ENCODE measurements around the gene DIRAS3.

DIRAS3 gene

GRCh38 chr1:68047659-68048026, 2.8 kb downstream of the DIRAS3 start:
- H3K4me3 ChIP-seq (ENCODE audit: low read depth, low read length) = no peak overlapping the region
- DNase-seq (ENCODE audit: low read depth, low spot score) = no peak
- in situ Hi-C loops (cut with HindIII; ENCODE audit: low sequenced_read_pairs) = no loop called here
- TF ChIP-seq, protein P1, sequence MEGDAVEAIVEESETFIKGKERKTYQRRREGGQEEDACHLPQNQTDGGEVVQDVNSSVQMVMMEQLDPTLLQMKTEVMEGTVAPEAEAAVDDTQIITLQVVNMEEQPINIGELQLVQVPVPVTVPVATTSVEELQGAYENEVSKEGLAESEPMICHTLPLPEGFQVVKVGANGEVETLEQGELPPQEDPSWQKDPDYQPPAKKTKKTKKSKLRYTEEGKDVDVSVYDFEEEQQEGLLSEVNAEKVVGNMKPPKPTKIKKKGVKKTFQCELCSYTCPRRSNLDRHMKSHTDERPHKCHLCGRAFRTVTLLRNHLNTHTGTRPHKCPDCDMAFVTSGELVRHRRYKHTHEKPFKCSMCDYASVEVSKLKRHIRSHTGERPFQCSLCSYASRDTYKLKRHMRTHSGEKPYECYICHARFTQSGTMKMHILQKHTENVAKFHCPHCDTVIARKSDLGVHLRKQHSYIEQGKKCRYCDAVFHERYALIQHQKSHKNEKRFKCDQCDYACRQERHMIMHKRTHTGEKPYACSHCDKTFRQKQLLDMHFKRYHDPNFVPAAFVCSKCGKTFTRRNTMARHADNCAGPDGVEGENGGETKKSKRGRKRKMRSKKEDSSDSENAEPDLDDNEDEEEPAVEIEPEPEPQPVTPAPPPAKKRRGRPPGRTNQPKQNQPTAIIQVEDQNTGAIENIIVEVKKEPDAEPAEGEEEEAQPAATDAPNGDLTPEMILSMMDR (IDR thresholded peaks at IDR 0.05; ENCODE audit: low read depth, low read length) = no peak

GRCh38 chr1:68046885-68047658, 3.4 kb downstream of the DIRAS3 start:
- in situ Hi-C loops (cut with HindIII; ENCODE audit: low sequenced_read_pairs) = no loop called here
- no peak for DNase-seq (ENCODE audit: low read depth, low spot score)

DNA sequence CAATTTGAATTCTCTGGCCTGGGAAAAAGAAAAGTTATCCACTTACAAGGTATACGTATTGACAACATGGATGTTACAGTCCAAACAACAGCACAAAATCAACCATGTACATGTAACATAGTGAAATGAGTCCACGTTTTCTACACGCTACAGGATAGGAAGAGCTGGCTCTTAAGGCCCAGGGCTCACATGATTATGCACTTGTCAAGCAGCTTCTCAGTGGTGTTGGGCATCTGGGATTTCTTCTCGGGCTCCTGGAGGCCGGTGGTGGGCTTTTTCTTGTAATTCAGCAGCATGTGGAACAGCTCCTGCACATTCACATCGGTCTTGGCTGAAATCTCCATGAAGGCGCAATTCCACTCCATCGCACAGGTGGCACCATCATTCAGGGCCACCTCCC, 4.0 kb downstream of the DIRAS3 start:
- DNase-seq (ENCODE audit: low read depth, low spot score) = no peak
- in situ Hi-C loops (cut with HindIII; ENCODE audit: low sequenced_read_pairs) = no loop called here
- no peak overlapping the region for H3K4me3 ChIP-seq (ENCODE audit: low read depth, low read length)
- TF ChIP-seq, protein P1 (IDR thresholded peaks at IDR 0.05; ENCODE audit: low read depth, low read length) = no peak

More at GRCh38 chr1:68046885-68047658, 3.4 kb downstream of the DIRAS3 start:
- no peak overlapping the region for H3K4me3 ChIP-seq (ENCODE audit: low read depth, low read length)
- TF ChIP-seq, protein P1 (IDR thresholded peaks at IDR 0.05; ENCODE audit: low read depth, low read length) = no peak

DNA sequence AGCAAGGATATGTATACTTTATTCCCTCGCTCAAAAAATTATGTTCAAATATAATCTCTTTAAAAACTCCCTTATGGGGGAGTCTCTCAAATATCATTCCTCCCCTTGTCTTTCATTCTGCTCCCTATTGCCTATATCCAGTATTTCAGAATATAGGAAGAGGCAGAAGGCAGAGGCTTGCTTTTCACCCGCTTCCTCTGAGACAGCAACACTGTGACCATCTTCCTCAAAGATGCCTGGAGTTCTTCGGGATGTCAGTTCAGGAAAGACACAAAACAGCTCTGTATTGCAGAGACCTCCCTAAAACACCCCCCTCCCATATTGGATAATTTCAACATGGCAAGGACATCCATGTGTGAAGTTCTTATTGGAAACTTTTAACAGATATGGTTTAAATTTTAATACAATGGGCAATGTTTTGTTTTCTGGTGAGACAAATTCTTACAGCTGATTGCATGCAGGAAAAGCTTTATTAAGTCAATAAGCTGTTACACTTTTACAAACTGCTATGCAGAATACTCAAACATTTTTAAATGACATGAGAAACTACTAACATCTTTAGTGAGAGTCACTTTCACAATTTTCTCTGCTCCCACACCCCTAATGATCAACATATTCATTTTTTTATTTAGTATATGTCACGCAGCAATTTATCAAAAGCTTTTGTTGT, 4.8 kb downstream of the DIRAS3 start:
- no peak overlapping the region for H3K4me3 ChIP-seq (ENCODE audit: low read depth, low read length)
- DNase-seq (ENCODE audit: low read depth, low spot score) = no peak
- TF ChIP-seq, protein P1 (IDR thresholded peaks at IDR 0.05; ENCODE audit: low read depth, low read length) = no peak
- in situ Hi-C loops (cut with HindIII; ENCODE audit: low sequenced_read_pairs) = no loop called here

DNA sequence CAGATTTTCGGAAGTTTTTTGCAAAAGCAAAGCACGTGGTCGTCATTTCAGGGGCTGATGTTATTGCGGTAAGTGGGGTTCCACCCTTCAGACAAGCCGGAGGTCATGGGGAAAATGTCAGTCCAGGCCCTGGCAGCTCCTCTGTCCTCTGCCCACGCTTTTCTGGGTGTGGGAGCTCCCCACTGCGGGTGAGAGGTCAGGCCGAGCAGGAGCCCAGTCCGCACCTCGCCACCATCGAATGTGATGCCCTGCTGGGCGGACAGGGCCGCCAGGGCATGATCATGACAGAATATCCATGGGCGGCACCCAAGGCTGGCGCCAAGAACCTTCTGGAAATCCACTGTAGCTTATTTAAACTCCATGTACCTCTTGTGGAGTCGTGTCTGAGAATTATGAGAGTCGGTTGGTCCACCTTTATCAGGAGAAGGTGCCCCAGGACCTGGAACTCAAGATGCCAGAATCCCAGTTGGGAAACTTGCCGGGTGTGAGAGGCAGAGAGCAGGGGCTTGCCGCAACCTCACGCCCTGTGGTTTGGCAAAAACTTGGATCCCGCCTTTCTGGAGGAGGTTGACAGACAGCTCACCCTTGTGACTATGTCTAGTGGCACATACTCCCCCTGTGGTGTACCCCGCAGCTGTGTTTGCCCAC, 6.9 kb downstream of the DIRAS3 start:
- in situ Hi-C loops (cut with HindIII; ENCODE audit: low sequenced_read_pairs) = no loop called here
- no peak overlapping the region for H3K4me3 ChIP-seq (ENCODE audit: low read depth, low read length)
- TF ChIP-seq, protein P1 (IDR thresholded peaks at IDR 0.05; ENCODE audit: low read depth, low read length) = no peak
- no peak for DNase-seq (ENCODE audit: low read depth, low spot score)

- no peak overlapping the region for H3K4me3 ChIP-seq (ENCODE audit: low read depth, low read length)
- DNase-seq (ENCODE audit: low read depth, low spot score) = no peak
- in situ Hi-C loops (cut with HindIII; ENCODE audit: low sequenced_read_pairs) = no loop called here
- TF ChIP-seq, protein P1 (IDR thresholded peaks at IDR 0.05; ENCODE audit: low read depth, low read length) = no peak
Measured at GRCh38 chr1:68036946-68037345, 13.5 kb downstream of the DIRAS3 start.

Measured in astrocyte of the spinal cord (primary cell).